Activated B cell treated with CpG ODN at 0.5 μM for 24 hours (primary cell): ENCODE data around the gene AKIP1. TPM values are rescaled to one million over a fixed set of nuclear protein-coding genes. Genes with fewer than 3 reads are reported as not detected.

Experiments used
- ATAC-seq: fragments of 200-7000 bp; cut with Tn5 transposase; one replicate; pipeline ENCODE4 v1.10.0; 2021; ENCODE audit warnings: low read depth, mild to moderate bottlenecking, moderate library complexity
- CTCF ChIA-PET: fragments of 350-600 bp; sonication (Branson Sonifier 250); formaldehyde crosslinking; loops from one replicate; lab custom pipeline; 2021; ENCODE audit warnings: antibody characterized with exemption; lab: Charles Lee
- POLR2A ChIA-PET: fragments of 350-600 bp; sonication (Branson Sonifier 250); formaldehyde crosslinking; loops from one replicate; lab custom pipeline; 2021; ENCODE audit warnings: antibody characterized with exemption; lab: Charles Lee
- DNase-seq: peaks from one replicate; pipeline ENCODE4 v3.0.0; 2022
- H3K27ac Mint-ChIP-seq: one replicate; pipeline ENCODE4 v1.8.0; 2020; ENCODE audit warnings: mixed read lengths
- H3K27me3 Mint-ChIP-seq: one replicate; pipeline ENCODE4 v1.8.0; 2021; ENCODE audit warnings: mixed read lengths
- H3K36me3 Mint-ChIP-seq: one replicate; pipeline ENCODE4 v1.8.0; 2021; ENCODE audit warnings: low read depth, mixed read lengths
- H3K4me1 Mint-ChIP-seq: one replicate; pipeline ENCODE4 v1.8.0; 2021; ENCODE audit warnings: mixed read lengths
- H3K4me3 Mint-ChIP-seq: one replicate; pipeline ENCODE4 v1.8.0; 2020; ENCODE audit warnings: mild to moderate bottlenecking, mixed read lengths
- H3K9me3 Mint-ChIP-seq: one replicate; pipeline ENCODE4 v1.8.0; 2020; ENCODE audit warnings: mixed read lengths
- intact Hi-C: fragments of 100-400 bp; cut with micrococcal nuclease; formaldehyde crosslinking; loops from one replicate; pipeline ENCODE4 v1.15.1; 2024
- total RNA-seq: library from RNA; stranded (reverse); gene quantifications from 2 replicates; pipeline ENCODE4 v1.2.3, GENCODE V29; 2022
- TF ChIP-seq, protein P1 (sequence below): fragments of 200-600 bp; IDR thresholded peaks from one replicate; pipeline ENCODE4 v1.8.0; 2022; ENCODE audit warnings: antibody characterized with exemption, mild to moderate bottlenecking

AKIP1 gene
- total RNA-seq, result 7.1 and 9.0 TPM in 2 replicates

GRCh38 chr11:8911029-8911823 lies at the start of gene AKIP1:
Gene AKIP1, plus strand, starts transcription at chr11:8911189. Its CDS starts 261 bp downstream, at chr11:8911450.
- Mint-ChIP-seq H3K27me3 (no peaks in the 10 kb centered on the region), H3K36me3 (no peaks in the 10 kb centered on the region), H3K4me3 (peak within 1 kb of the TSS; percentile 89), H3K9me3 (no peaks in the 10 kb centered on the region), H3K4me1 (peaks cover 37% of the 10 kb centered on the region), H3K27ac (peak within 1 kb of the TSS; percentile 59)
- TF ChIP-seq, protein P1, sequence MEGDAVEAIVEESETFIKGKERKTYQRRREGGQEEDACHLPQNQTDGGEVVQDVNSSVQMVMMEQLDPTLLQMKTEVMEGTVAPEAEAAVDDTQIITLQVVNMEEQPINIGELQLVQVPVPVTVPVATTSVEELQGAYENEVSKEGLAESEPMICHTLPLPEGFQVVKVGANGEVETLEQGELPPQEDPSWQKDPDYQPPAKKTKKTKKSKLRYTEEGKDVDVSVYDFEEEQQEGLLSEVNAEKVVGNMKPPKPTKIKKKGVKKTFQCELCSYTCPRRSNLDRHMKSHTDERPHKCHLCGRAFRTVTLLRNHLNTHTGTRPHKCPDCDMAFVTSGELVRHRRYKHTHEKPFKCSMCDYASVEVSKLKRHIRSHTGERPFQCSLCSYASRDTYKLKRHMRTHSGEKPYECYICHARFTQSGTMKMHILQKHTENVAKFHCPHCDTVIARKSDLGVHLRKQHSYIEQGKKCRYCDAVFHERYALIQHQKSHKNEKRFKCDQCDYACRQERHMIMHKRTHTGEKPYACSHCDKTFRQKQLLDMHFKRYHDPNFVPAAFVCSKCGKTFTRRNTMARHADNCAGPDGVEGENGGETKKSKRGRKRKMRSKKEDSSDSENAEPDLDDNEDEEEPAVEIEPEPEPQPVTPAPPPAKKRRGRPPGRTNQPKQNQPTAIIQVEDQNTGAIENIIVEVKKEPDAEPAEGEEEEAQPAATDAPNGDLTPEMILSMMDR, result no peak
- ChIA-PET CTCF (interaction anchor here (0.9 to 1.6 kb wide), 2 partner anchors 48 to 226 kb away, joined by 3 to 6 read pairs; no protein-coding TSS in a partner anchor), POLR2A (interaction anchor here (1.0 to 2.6 kb wide), 4 partner anchors 53 to 229 kb away, joined by 4 to 18 read pairs (median 4); partner anchors contain the start of genes RPL27A, TMEM9B and TRIM66)
- peak; percentile 70 for DNase-seq
- ATAC-seq, result peak; percentile 77
- intact Hi-C loops, result loop anchor here (1.0 to 5.0 kb wide), 4 partner anchors 54 to 1386 kb away; partner anchors contain the start of genes RPL27A, TMEM9B and TRIM66

DNA sequence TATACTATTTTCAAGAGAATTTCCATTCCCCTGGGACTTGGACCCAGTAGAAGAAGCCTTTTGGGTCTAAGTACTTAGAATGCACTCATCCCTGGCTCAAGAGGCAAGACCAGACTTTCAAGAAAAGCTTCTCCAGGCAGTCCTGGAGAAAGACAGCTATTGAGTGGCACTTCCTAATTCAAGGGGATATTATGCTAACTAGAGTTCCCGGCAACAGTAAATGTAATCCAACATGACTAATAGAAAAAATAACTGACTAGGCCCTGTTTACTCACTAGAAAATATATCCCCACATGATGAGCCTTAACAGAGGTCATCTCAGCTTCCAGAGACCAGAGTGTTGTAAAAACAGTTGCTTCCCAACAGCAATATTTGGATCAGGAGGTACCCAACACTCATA lies 47.2 kb upstream of the AKIP1 start:
- peaks cover 32% of the 10 kb centered on the region for H3K27me3 Mint-ChIP-seq

DNA sequence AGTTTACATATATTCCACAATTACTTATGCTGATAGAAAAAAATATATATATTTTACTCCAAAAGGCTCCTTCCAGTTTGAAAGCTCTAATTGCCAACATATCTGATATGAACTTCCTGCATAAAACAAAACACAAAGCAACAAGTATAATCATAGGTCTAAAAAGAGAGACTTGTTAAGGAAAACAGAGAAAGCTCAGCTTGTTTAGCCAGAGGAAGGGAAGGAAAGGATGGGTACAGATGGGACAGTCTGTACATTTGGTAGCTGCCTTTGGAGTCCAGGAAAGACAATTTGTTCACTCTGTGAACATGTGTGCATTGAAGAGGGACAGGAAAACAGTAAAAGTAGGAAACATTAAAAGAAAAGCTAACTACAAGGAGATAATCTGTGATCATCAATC lies 45.7 kb upstream of the AKIP1 start:
- no peak for DNase-seq
- ATAC-seq, result no peak
- H3K27ac Mint-ChIP-seq, result no peak overlapping the region
- no peaks in the 10 kb centered on the region for H3K9me3 Mint-ChIP-seq
- intact Hi-C loops, result no loop called here
- TF ChIP-seq, protein P1, result no peak
- peaks cover 30% of the 10 kb centered on the region for H3K27me3 Mint-ChIP-seq
- H3K36me3 Mint-ChIP-seq, result no peaks in the 10 kb centered on the region
- H3K4me1 Mint-ChIP-seq, result peaks cover 3% of the 10 kb centered on the region
- ChIA-PET CTCF (no interaction called here), POLR2A (no interaction called here)
- H3K4me3 Mint-ChIP-seq, result no peak overlapping the region

More for the DNA sequence above, 47.2 kb upstream of the AKIP1 start:
- POLR2A ChIA-PET, result no interaction called here
- no peaks in the 10 kb centered on the region for H3K36me3 Mint-ChIP-seq
- H3K27ac Mint-ChIP-seq, result no peak overlapping the region
- DNase-seq (no peak), ATAC-seq (no peak)
- H3K4me3 Mint-ChIP-seq, result no peak overlapping the region
- H3K4me1 Mint-ChIP-seq, result no peaks in the 10 kb centered on the region
- CTCF ChIA-PET, result no interaction called here
- H3K9me3 Mint-ChIP-seq, result no peaks in the 10 kb centered on the region
- TF ChIP-seq, protein P1, result no peak
- intact Hi-C loops, result no loop called here

- H3K27me3 Mint-ChIP-seq, result peaks cover 23% of the 10 kb centered on the region
- CTCF ChIA-PET, result interaction anchor here (0.6 kb wide), 1 partner anchor 26 kb away, joined by 3 read pairs; no protein-coding TSS in a partner anchor
- no peak for ATAC-seq
Observed at GRCh38 chr11:8867035-8867434, 44.0 kb upstream of the AKIP1 start.

More at GRCh38 chr11:8867035-8867434, 44.0 kb upstream of the AKIP1 start:
- Mint-ChIP-seq H3K9me3 (no peaks in the 10 kb centered on the region), H3K36me3 (no peaks in the 10 kb centered on the region), H3K4me1 (peaks cover 8% of the 10 kb centered on the region), H3K27ac (no peak overlapping the region), H3K4me3 (no peak overlapping the region)
- no peak for DNase-seq
- TF ChIP-seq, protein P1, result no peak
- POLR2A ChIA-PET, result no interaction called here
- intact Hi-C loops, result no loop called here
